T-helper 2 cell treated with Interferon-gamma antibody and Interleukin-4, amounts not matched to agents 5 μg/mL and 100 μg/mL, for 36 hours (primary cell): Measurements from ENCODE around the gene CDKN2B.

Source experiments
- DNase-seq: peaks from one replicate; pipeline ENCODE4 v3.0.0; 2021; ENCODE audit warnings: low spot score
- H3K27ac Mint-ChIP-seq: one replicate; pipeline ENCODE4 v1.8.0; 2021; ENCODE audit warnings: mild to moderate bottlenecking, mixed read lengths
- H3K27me3 Mint-ChIP-seq: one replicate; pipeline ENCODE4 v1.8.0; 2021; ENCODE audit warnings: low read depth, mixed read lengths
- H3K36me3 Mint-ChIP-seq: one replicate; pipeline ENCODE4 v1.8.0; 2021; ENCODE audit warnings: low read depth, mixed read lengths
- H3K4me1 Mint-ChIP-seq: one replicate; pipeline ENCODE4 v1.8.0; 2021; ENCODE audit warnings: low read depth, mixed read lengths
- H3K4me3 Mint-ChIP-seq: one replicate; pipeline ENCODE4 v1.8.0; 2022; ENCODE audit warnings: mild to moderate bottlenecking, moderate library complexity, mixed read lengths
- H3K9me3 Mint-ChIP-seq: one replicate; pipeline ENCODE4 v1.8.0; 2021; ENCODE audit warnings: mixed read lengths

Gene CDKN2B

DNA sequence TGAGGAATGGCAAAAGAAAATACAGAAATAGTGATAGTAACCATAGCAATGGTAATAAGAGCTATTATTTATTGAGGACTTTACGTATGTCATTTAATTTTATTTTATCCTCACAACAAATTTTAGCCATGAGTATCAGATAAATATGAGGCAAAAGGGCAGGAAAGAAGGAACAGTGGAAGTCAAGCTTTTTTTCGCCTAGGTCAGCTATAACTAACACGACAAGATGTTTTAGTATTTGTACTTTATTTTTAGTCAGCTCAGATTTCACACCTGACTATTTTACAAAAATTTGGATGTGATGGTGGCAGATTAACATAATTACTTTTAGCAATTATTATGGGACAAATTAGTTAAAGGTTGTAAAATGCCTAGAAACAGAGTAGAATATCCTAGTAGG lies 34.8 kb upstream of the CDKN2B start:
- Mint-ChIP-seq H3K4me3 (no peak overlapping the region), H3K9me3 (no peaks in the 10 kb centered on the region), H3K4me1 (peaks cover 42% of the 10 kb centered on the region), H3K27me3 (peaks cover 71% of the 10 kb centered on the region), H3K36me3 (peaks cover 3% of the 10 kb centered on the region), H3K27ac (no peak overlapping the region)
- no peak for DNase-seq

DNA sequence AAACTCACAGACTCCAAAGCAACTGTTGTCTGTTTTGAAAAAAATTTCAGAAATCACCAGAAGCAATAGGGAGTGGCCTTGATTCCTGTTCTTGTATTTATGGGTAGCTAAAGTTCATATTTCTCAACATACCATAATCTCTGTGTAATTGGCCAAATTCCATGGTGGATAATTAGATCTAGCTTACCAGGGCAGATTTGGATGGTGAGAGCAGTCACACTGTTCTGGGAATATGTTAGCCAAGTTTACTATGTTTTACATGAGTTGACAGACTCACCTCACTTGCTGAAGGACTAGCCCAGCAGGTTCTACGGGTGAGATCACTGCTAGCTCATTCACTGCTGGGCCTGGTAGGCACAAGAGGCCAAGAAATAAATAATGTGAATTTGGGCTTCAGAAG lies 32.7 kb upstream of the CDKN2B start:
- Mint-ChIP-seq H3K9me3 (no peaks in the 10 kb centered on the region), H3K27ac (no peak overlapping the region), H3K4me1 (peaks cover 46% of the 10 kb centered on the region), H3K36me3 (no peaks in the 10 kb centered on the region), H3K27me3 (peaks cover 56% of the 10 kb centered on the region), H3K4me3 (no peak overlapping the region)
- no peak for DNase-seq

- Mint-ChIP-seq H3K36me3 (no peaks in the 10 kb centered on the region), H3K27ac (no peak overlapping the region), H3K9me3 (no peaks in the 10 kb centered on the region), H3K4me3 (no peak overlapping the region), H3K27me3 (peaks cover 52% of the 10 kb centered on the region), H3K4me1 (peaks cover 44% of the 10 kb centered on the region)
- no peak for DNase-seq
Observed at GRCh38 chr9:22041344-22041743, 32.2 kb upstream of the CDKN2B start.

GRCh38 chr9:22040760-22041159 lies 31.7 kb upstream of the CDKN2B start:
- H3K9me3 Mint-ChIP-seq, result no peaks in the 10 kb centered on the region
- DNase-seq, result no peak
- H3K27ac Mint-ChIP-seq, result no peak overlapping the region
- peaks cover 2% of the 10 kb centered on the region for H3K36me3 Mint-ChIP-seq
- peak overlapping the region; percentile 0 for H3K4me3 Mint-ChIP-seq
- H3K4me1 Mint-ChIP-seq, result peaks cover 48% of the 10 kb centered on the region
- peaks cover 47% of the 10 kb centered on the region for H3K27me3 Mint-ChIP-seq

GRCh38 chr9:22039258-22039657 lies 30.2 kb upstream of the CDKN2B start:
- H3K27me3 Mint-ChIP-seq, result peaks cover 38% of the 10 kb centered on the region
- H3K27ac Mint-ChIP-seq, result no peak overlapping the region
- H3K9me3 Mint-ChIP-seq, result no peaks in the 10 kb centered on the region
- H3K36me3 Mint-ChIP-seq, result peaks cover 3% of the 10 kb centered on the region
- peaks cover 46% of the 10 kb centered on the region for H3K4me1 Mint-ChIP-seq
- DNase-seq, result no peak
- no peak overlapping the region for H3K4me3 Mint-ChIP-seq

DNA sequence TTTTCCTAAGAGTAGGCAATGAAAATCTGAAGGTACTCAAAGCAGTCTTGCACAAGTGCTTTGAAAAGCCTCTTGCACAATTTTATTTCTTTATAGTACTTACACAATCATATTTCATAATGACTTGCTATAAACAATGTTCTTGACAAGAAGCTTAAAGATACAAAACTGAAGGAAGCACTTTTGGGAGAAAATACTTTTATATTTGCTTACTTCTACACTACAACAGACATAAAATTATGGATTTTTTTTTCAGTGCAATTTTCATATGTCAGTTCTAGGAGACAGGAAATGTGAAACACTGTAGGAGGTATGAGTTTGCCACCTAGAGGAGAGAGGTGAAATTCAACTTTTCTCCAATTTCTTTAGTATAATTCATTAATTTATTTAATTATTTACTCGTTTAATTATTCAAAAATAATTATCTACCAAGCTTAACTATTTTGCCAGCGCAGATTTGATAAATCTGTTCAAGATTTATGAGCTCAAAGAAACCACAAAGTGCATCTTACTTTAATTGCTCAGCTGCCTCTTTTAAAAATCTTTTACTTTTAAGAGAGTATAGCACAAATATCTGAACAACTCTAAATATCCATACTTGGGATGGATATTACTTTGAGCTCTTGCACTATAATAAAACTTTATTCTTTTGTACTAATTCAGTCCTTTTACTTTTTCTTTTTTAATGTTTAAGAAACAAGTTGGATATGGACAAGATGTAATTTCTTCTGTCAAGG lies 29.0 kb upstream of the CDKN2B start:
- no peak for DNase-seq
- Mint-ChIP-seq H3K27ac (no peak overlapping the region), H3K4me3 (no peak overlapping the region), H3K9me3 (no peaks in the 10 kb centered on the region), H3K36me3 (peaks cover 4% of the 10 kb centered on the region), H3K27me3 (peaks cover 30% of the 10 kb centered on the region), H3K4me1 (peaks cover 43% of the 10 kb centered on the region)

GRCh38 chr9:22036866-22037626 lies 27.9 kb upstream of the CDKN2B start:
- H3K4me3 Mint-ChIP-seq, result no peak overlapping the region
- H3K27me3 Mint-ChIP-seq, result peaks cover 26% of the 10 kb centered on the region
- no peaks in the 10 kb centered on the region for H3K9me3 Mint-ChIP-seq
- H3K27ac Mint-ChIP-seq, result no peak overlapping the region
- H3K36me3 Mint-ChIP-seq, result peaks cover 4% of the 10 kb centered on the region
- H3K4me1 Mint-ChIP-seq, result peaks cover 45% of the 10 kb centered on the region
- DNase-seq, result no peak

- H3K4me1 Mint-ChIP-seq, result peaks cover 38% of the 10 kb centered on the region
- peak overlapping the region; percentile 45 for H3K4me3 Mint-ChIP-seq
- peaks cover 4% of the 10 kb centered on the region for H3K36me3 Mint-ChIP-seq
- peaks cover 15% of the 10 kb centered on the region for H3K27me3 Mint-ChIP-seq
- peak; percentile 31 for DNase-seq
- no peaks in the 10 kb centered on the region for H3K9me3 Mint-ChIP-seq
- H3K27ac Mint-ChIP-seq, result no peak overlapping the region
Observed at GRCh38 chr9:22035591-22036011, 26.5 kb upstream of the CDKN2B start.

- Mint-ChIP-seq H3K4me1 (peaks cover 41% of the 10 kb centered on the region), H3K36me3 (peaks cover 4% of the 10 kb centered on the region), H3K27me3 (peaks cover 3% of the 10 kb centered on the region), H3K9me3 (no peaks in the 10 kb centered on the region), H3K4me3 (no peak overlapping the region), H3K27ac (no peak overlapping the region)
- DNase-seq, result no peak
Observed at GRCh38 chr9:22033012-22033630, 24.0 kb upstream of the CDKN2B start.

DNA sequence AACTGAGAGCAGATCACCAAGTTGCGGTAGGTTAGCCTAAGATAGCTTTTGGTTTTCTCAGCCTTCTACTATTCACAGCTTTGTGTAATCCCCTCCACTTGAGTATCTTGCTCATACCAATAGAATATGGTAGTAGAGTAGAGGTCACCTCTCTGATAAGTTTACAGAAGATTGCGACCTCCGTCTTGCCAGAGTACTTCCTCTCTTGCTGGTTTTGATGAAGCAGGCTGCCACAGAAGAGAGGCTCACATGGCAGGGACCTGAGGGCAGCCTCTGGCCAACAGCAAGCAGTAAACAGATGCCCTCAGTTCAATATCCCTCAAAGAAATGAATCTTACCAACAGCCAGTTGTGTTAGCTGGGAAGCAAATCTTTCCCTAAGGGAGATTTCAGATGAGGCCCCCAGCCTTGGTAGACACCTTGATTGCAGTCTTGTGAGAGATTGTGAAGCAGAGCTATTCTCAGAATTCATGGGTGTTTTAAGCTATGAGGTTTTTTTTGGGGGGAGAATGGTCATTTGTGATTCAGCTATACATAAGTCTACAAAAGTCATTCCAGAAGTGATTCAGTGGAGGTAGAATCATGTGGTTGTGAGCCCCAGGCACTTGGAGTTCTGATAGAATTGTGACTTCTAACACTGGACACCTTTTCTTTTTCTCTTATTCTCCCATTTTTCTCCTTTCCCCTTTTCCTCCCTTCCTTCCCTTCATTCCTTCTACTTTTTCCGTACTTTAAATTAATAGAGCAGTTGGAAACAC lies 22.7 kb upstream of the CDKN2B start:
- H3K27me3 Mint-ChIP-seq, result peaks cover 7% of the 10 kb centered on the region
- no peaks in the 10 kb centered on the region for H3K9me3 Mint-ChIP-seq
- H3K36me3 Mint-ChIP-seq, result peaks cover 4% of the 10 kb centered on the region
- H3K4me1 Mint-ChIP-seq, result peaks cover 36% of the 10 kb centered on the region
- no peak overlapping the region for H3K4me3 Mint-ChIP-seq
- H3K27ac Mint-ChIP-seq, result no peak overlapping the region
- no peak for DNase-seq

DNA sequence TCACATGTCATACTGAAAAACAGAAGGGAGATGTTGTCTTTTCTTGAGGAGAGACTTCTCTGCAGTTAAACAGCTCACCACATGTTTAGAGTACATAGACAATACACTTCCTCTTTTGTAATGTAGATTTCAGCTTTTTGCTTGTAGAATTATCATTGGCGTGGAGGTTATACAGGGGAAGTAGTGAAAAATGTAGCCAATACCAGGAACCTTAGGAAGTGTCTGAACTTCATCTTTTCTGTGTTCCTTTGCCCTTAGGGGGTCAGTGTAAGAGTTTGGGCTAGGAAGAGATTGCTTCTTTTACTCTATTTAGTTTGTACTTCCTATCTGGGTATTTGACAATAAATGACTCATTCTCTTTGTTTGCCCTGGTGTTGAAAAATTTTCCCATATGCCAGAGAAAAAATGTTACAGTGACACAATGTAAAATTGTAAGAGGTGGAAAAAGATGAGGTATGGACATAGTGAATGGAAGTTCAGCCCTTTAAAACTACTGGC lies 21.0 kb upstream of the CDKN2B start:
- H3K27me3 Mint-ChIP-seq, result peaks cover 14% of the 10 kb centered on the region
- no peak for DNase-seq
- H3K4me3 Mint-ChIP-seq, result peak overlapping the region; percentile 12
- H3K36me3 Mint-ChIP-seq, result peaks cover 1% of the 10 kb centered on the region
- H3K9me3 Mint-ChIP-seq, result no peaks in the 10 kb centered on the region
- peaks cover 22% of the 10 kb centered on the region for H3K4me1 Mint-ChIP-seq
- H3K27ac Mint-ChIP-seq, result peak overlapping the region; percentile 8

GRCh38 chr9:22029231-22029630 lies 20.1 kb upstream of the CDKN2B start:
- H3K4me1 Mint-ChIP-seq, result peaks cover 20% of the 10 kb centered on the region
- H3K9me3 Mint-ChIP-seq, result no peaks in the 10 kb centered on the region
- DNase-seq, result no peak
- no peak overlapping the region for H3K27ac Mint-ChIP-seq
- peaks cover 15% of the 10 kb centered on the region for H3K27me3 Mint-ChIP-seq
- no peak overlapping the region for H3K4me3 Mint-ChIP-seq
- H3K36me3 Mint-ChIP-seq, result peaks cover 2% of the 10 kb centered on the region

GRCh38 chr9:22028394-22028793 lies 19.3 kb upstream of the CDKN2B start:
- no peak overlapping the region for H3K4me3 Mint-ChIP-seq
- H3K36me3 Mint-ChIP-seq, result peaks cover 5% of the 10 kb centered on the region
- no peaks in the 10 kb centered on the region for H3K9me3 Mint-ChIP-seq
- peaks cover 23% of the 10 kb centered on the region for H3K27me3 Mint-ChIP-seq
- H3K27ac Mint-ChIP-seq, result no peak overlapping the region
- DNase-seq, result no peak
- H3K4me1 Mint-ChIP-seq, result peaks cover 20% of the 10 kb centered on the region
